BLaER1 (cell line): ENCODE data around the gene RNF125.
"Not testable (repeated sequence)": the region's sequence is repeated elsewhere in the genome, so short reads cannot be mapped to it uniquely, and the experiment has no call there.

ENCODE experiments used
- H3K27ac ChIP-seq: shearing (Covaris generic); formaldehyde crosslinking; 2 replicates; pipeline ENCODE4 v1.8.1; 2022
- H3K27me3 ChIP-seq: shearing (Covaris generic); formaldehyde crosslinking; 2 replicates; pipeline ENCODE4 v1.8.1; 2022
- H3K36me3 ChIP-seq: shearing (Covaris generic); formaldehyde crosslinking; 2 replicates; pipeline ENCODE4 v1.8.1; 2022
- H3K4me1 ChIP-seq: shearing (Covaris generic); formaldehyde crosslinking; 2 replicates; pipeline ENCODE4 v1.8.1; 2022
- H3K4me2 ChIP-seq: shearing (Covaris generic); formaldehyde crosslinking; 2 replicates; pipeline ENCODE4 v1.8.1; 2022
- H3K4me3 ChIP-seq: shearing (Covaris generic); formaldehyde crosslinking; 2 replicates; pipeline ENCODE4 v1.8.1; 2022
- H3K9ac ChIP-seq: shearing (Covaris generic); formaldehyde crosslinking; 2 replicates; pipeline ENCODE4 v1.8.1; 2022
- H3K9me3 ChIP-seq: shearing (Covaris generic); formaldehyde crosslinking; 2 replicates; pipeline ENCODE4 v1.8.1; 2022
- H4K20me1 ChIP-seq: shearing (Covaris generic); formaldehyde crosslinking; 2 replicates; pipeline ENCODE4 v1.8.1; 2022
- Cebpa-rat ChIP-seq: shearing (Covaris generic); IDR thresholded peaks from 2 replicates; pipeline ENCODE4 v1.8.1; 2022

RNF125 gene

GRCh38 chr18:32081881-32082280 is 63.3 kb downstream of the RNF125 start:
- no peak for TF ChIP-seq Cebpa-rat
- no peak overlapping the region for H3K4me3 ChIP-seq

GRCh38 chr18:32083781-32084180 is 65.2 kb downstream of the RNF125 start:
- TF ChIP-seq Cebpa-rat = no peak
- Histone ChIP-seq H3K4me2 (peak overlapping the region; percentile 88; the same call in 1 of the 2 replicates), H3K9ac (no peak overlapping the region), H3K36me3 (no peaks in the 10 kb centered on the region), H3K27ac (0 out of 2 replicates have a peak overlapping the region, but pooled peaks have one; percentile 79), H4K20me1 (no peaks in the 10 kb centered on the region), H3K9me3 (peaks cover 16% of the 10 kb centered on the region), H3K4me1 (peaks cover 50% of the 10 kb centered on the region), H3K27me3 (no peaks in the 10 kb centered on the region), H3K4me3 (no peak overlapping the region)

More at GRCh38 chr18:32081881-32082280, 63.3 kb downstream of the RNF125 start:
- Histone ChIP-seq H3K9ac (no peak overlapping the region), H3K4me1 (peaks cover 50% of the 10 kb centered on the region), H3K27me3 (no peaks in the 10 kb centered on the region), H3K27ac (no peak overlapping the region), H4K20me1 (no peaks in the 10 kb centered on the region), H3K4me2 (no peak overlapping the region), H3K36me3 (no peaks in the 10 kb centered on the region), H3K9me3 (peaks cover 16% of the 10 kb centered on the region)

- Histone ChIP-seq H4K20me1 (no peaks in the 10 kb centered on the region), H3K9ac (no peak overlapping the region)
These were observed 68.3 kb downstream of the RNF125 start for GRCh38 chr18:32086881-32087280.

GRCh38 chr18:32090831-32091230 is 72.2 kb downstream of the RNF125 start:
- H4K20me1 ChIP-seq = peaks cover 33% of the 10 kb centered on the region
- not testable (repeated sequence) for H3K36me3 ChIP-seq, H3K27me3 ChIP-seq, H3K9me3 ChIP-seq, H3K27ac ChIP-seq, H3K4me3 ChIP-seq
- H3K9ac ChIP-seq = peak overlapping the region; percentile 95; the same call in 1 of the 2 replicates
- peak overlapping the region; percentile 78 for H3K4me2 ChIP-seq
- peaks cover 38% of the 10 kb centered on the region for H3K4me1 ChIP-seq

More at GRCh38 chr18:32086881-32087280, 68.3 kb downstream of the RNF125 start:
- Histone ChIP-seq H3K4me2 (no peak overlapping the region), H3K9me3 (no peaks in the 10 kb centered on the region), H3K27ac (no peak overlapping the region), H3K36me3 (no peaks in the 10 kb centered on the region), H3K4me1 (peaks cover 49% of the 10 kb centered on the region), H3K27me3 (no peaks in the 10 kb centered on the region), H3K4me3 (no peak overlapping the region)
- TF ChIP-seq Cebpa-rat = no peak

- no peaks in the 10 kb centered on the region for H3K9me3 ChIP-seq
- peak overlapping the region; percentile 95 for H3K9ac ChIP-seq
- peaks cover 38% of the 10 kb centered on the region for H4K20me1 ChIP-seq
- H3K4me3 ChIP-seq = peak overlapping the region; percentile 98
- TF ChIP-seq Cebpa-rat = no peak
- H3K36me3 ChIP-seq = peaks cover 15% of the 10 kb centered on the region
- peak overlapping the region; percentile 78 for H3K4me2 ChIP-seq
- H3K27me3 ChIP-seq = no peaks in the 10 kb centered on the region
- peaks cover 38% of the 10 kb centered on the region for H3K4me1 ChIP-seq
- peak overlapping the region; percentile 97 for H3K27ac ChIP-seq
These were observed 72.7 kb downstream of the RNF125 start for GRCh38 chr18:32091325-32091723.

- H3K4me1 ChIP-seq = peaks cover 42% of the 10 kb centered on the region
- H4K20me1 ChIP-seq = peaks cover 44% of the 10 kb centered on the region
- H3K36me3 ChIP-seq = peaks cover 20% of the 10 kb centered on the region
- H3K9me3 ChIP-seq = no peaks in the 10 kb centered on the region
- H3K27ac ChIP-seq = peak within 1 kb of the TSS; percentile 97
- peak within 1 kb of the TSS; percentile 86 for H3K4me2 ChIP-seq
- peak within 1 kb of the TSS; percentile 97 for H3K9ac ChIP-seq
- H3K27me3 ChIP-seq = no peaks in the 10 kb centered on the region
- no peak for TF ChIP-seq Cebpa-rat
- H3K4me3 ChIP-seq = peak within 1 kb of the TSS; percentile 98
These were observed 73.2 kb downstream of the RNF125 start, which contains the start of gene RNF138 for GRCh38 chr18:32091724-32092421. Gene RNF138, plus strand, starts transcription at chr18:32091874. Its CDS starts 903 bp downstream, at chr18:32092777.

GRCh38 chr18:32092422-32093101 is 73.9 kb downstream of the RNF125 start:
- no peak for TF ChIP-seq Cebpa-rat
- Histone ChIP-seq H3K9me3 (no peaks in the 10 kb centered on the region), H3K27ac (peak overlapping the region; percentile 97), H3K9ac (peak overlapping the region; percentile 97), H3K4me2 (peak overlapping the region; percentile 86), H3K36me3 (peaks cover 26% of the 10 kb centered on the region), H4K20me1 (peaks cover 51% of the 10 kb centered on the region), H3K4me3 (peak overlapping the region; percentile 98), H3K27me3 (no peaks in the 10 kb centered on the region), H3K4me1 (peaks cover 49% of the 10 kb centered on the region)

- Histone ChIP-seq H3K9me3 (no peaks in the 10 kb centered on the region), H3K36me3 (peaks cover 31% of the 10 kb centered on the region), H3K27ac (peak overlapping the region; percentile 96), H3K27me3 (no peaks in the 10 kb centered on the region), H3K9ac (peak overlapping the region; percentile 97), H3K4me2 (peak overlapping the region; percentile 86), H4K20me1 (peaks cover 56% of the 10 kb centered on the region), H3K4me1 (peaks cover 53% of the 10 kb centered on the region), H3K4me3 (peak overlapping the region; percentile 98)
- no peak for TF ChIP-seq Cebpa-rat
These were observed 74.5 kb downstream of the RNF125 start for GRCh38 chr18:32093102-32093511.

- H3K27me3 ChIP-seq = no peaks in the 10 kb centered on the region
These were observed 74.9 kb downstream of the RNF125 start for GRCh38 chr18:32093523-32093922.

More at GRCh38 chr18:32093523-32093922, 74.9 kb downstream of the RNF125 start:
- H3K4me2 ChIP-seq = peak overlapping the region; percentile 86
- TF ChIP-seq Cebpa-rat = no peak
- peak overlapping the region; percentile 96 for H3K27ac ChIP-seq
- H3K9ac ChIP-seq = peak overlapping the region; percentile 97
- H3K36me3 ChIP-seq = peaks cover 35% of the 10 kb centered on the region
- H4K20me1 ChIP-seq = peaks cover 60% of the 10 kb centered on the region
- H3K9me3 ChIP-seq = no peaks in the 10 kb centered on the region
- peaks cover 57% of the 10 kb centered on the region for H3K4me1 ChIP-seq
- H3K4me3 ChIP-seq = peak overlapping the region; percentile 98
